Cortex of kidney (tissue), 1 donor: Measurements from ENCODE around the gene P2RX3.
"Not testable (repeated sequence)": the region's sequence is repeated elsewhere in the genome, so short reads cannot be mapped to it uniquely, and the experiment has no call there.

Experiments
- DNase-seq: peaks from one replicate; lab custom pipeline; 2025; lab: John Stamatoyannopoulos, UW

The P2RX3 gene

DNA sequence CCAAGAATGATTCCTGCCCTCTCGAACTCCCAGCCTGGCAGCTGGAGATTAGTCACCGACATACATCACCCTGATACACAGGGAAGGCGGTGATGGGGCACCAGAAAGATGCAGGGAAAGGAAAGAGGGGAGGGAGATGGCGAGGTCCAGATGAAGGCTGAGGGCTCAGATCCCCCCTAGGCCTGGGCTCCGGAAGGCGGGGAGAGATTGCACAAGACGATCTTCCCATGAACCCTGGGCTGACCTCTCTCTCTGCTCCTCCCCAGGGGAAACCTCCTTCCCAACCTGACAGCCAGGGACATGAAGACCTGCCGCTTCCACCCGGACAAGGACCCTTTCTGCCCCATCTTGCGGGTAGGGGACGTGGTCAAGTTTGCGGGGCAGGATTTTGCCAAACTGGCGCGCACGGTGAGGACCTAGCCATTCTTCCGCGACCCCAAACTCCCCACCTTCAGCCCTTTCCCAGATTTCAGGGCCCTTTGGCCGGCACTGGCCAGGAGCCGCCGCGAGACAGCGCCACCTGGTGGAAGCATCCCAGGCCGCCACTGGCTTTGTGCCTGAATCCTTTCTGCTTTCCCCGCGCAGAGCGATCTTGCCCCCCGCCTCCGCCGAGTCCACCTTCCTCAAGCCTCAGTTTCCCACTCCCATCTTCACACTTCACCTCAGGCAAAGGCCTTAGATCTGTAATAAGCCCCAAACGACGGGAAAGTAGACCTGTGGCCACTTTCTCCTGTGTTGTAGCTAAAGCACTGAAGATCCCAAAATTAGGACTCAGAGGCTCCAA lies 11.5 kb downstream of the P2RX3 start:
- no peak for DNase-seq

DNA sequence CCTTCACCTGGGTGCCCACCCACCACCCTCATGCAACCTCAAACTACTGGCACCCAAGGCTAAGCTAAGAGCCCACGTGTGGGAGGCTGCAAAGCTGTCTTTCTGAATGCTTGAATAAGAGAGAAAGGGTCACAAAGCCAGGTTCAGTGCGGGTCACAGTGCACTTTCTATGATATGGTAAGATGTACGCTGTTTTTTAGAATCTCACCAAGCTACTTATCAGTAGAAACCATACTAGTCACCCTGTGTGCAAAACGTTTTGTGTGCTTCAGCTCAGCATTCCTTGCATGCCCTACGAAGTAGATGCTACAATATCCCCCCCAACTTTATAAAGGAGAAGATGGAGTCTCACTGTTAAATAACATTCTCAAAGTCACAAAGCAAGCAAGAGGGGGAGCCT lies 14.9 kb downstream of the P2RX3 start:
- no peak for DNase-seq

DNA sequence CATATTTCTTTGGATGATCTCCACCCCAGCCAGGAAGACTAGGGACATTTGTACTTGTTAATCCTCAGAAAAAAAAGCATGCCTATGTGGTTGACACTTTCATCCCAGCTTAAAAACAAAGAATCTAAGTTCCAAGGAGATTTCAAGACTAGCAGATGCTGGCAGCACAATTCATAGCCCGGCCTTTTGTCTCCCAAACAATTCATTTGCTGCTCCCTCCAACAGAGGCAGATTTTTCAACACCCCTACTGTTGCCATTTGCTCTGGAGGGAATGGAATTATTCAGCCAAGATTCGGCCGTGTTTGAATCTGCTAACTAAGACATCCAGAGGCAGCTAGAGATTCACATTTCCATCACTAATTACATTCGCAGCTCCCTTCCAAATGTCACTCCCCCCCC lies 15.3 kb downstream of the P2RX3 start:
- DNase-seq = no peak

DNA sequence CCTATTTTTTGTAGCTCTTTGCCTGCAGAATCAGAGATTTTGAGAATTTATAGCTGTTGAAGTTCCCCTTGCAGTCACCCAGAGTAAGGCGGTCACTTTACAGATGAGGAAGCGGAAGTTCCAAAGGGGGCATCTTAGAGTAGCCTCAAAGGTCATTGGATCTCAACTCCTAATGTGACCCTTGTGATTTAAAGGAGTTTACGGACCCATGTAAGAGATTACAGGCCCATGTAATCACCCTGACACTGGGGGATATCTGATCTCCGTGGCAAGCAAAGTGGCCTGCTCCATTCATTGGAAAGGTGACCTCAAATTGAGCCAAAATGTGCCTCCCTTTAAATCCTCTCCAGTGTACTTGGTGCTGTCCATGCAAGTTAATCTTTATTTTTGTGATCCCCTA lies 15.7 kb downstream of the P2RX3 start:
- no peak for DNase-seq

DNA sequence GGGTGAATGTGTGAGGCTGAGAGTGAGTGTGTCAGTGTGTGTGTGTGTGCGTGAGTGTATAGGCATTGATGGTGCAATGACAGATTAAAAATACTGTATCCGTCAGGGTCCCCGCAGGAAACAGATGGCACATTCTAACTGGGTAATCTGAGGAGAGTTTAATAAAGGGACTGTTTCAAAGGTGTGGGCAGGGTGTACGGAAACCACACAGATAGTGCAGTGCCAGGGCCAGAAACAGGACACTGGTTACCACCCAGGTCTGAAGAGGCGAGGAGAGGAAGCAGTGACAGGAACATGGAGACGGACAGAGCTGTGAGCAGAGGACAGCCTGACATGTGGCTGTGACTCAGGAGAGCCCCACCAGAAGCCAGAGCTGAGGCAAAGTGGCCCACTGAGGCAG lies 16.5 kb downstream of the P2RX3 start:
- DNase-seq = no peak

DNA sequence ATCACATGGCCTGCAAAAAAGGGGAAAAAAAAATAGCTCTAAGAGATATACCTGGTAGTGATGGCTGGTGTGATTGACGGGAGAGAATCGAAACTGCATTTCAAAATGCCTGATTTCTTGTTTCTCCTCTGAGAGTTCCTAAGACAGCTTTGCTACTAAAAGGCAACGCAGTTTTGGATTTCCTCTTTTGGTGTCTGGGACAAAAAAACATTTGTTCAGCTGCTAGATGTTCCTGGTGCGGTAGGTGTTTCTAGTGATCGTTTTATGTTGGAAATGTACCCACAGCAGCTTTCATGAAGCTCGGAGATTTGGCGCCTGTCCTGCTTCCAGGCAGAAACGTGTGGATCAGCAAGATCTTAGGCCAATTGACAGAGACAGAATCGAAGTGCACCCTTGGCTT lies 18.1 kb downstream of the P2RX3 start:
- no peak for DNase-seq

DNA sequence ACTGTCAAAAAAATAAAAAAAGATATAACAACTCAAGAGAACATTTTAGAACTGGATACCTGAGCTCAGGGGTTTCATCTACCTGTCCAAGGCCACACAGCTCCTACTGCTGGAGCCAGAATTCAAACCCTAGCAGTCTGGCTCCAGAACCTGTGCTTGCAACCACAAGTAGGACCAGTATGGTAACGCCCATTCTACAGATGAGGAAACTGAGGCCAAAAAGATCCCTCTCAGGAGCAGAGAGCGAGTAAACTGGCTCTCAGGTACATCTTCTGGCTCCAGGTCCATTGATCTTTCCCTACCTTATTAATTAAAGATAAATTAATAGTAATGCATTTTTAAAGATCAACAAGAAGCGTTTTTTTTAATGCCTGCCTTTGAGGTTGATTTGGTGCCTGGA lies 19.2 kb downstream of the P2RX3 start:
- no peak for DNase-seq

DNA sequence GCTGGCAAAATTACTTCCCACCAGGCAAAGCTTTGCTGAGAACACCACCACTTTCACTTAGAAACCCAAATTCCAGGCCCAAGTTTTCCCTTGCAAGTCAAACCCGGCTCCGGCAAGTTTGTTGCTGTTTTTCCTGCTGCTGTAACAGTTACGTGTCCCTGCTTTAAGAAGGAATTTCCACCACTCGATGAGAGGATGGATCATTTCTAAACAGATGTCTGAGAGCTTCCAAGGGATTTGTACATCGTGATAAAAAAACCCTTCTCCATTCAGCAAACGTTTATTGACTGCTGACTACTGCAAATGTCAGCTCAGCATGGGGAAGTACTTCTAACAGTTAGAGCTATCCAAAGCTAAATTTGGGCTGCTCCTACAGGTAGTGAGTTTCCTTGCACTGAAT lies 19.7 kb downstream of the P2RX3 start:
- DNase-seq = no peak

DNA sequence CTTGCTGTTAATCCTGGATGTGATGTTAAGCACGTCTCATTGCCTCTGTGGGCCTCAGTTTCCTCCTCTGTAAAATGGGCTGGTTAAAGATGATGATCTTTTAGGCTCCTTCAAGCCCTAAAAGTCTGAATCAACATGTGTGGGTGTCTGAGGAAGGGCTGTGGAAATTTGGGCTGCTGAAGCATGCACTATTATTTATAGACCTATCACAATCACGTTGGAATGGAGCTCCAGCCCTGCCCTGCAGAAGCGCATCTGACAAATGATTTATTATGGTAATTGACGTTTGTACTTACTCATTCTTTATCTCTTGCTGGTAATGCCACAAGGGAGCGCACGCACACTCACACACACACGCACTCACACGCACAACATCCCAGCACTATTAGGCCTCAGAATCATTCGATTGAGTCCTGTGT lies 20.4 kb downstream of the P2RX3 start:
- no peak for DNase-seq

DNA sequence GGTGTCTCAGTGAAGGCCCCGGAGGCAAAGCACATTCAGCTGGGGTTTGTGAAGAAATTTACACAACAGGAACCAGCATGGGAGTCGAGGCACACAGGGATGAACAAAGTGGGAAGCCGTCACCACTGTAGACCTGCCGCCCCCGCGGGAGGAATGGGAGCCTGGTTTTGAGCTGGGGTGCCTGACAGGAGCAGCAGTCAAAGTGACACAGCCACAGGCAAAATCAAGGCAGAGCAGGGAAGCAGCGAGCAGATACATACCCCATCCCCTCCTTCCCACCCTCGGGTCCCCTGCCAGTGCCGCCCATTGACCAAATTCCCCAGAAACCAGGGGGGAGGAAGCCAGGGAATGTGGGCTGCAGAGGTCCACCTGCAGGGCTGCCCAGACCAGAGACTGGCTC lies 20.8 kb downstream of the P2RX3 start:
- no peak for DNase-seq

DNA sequence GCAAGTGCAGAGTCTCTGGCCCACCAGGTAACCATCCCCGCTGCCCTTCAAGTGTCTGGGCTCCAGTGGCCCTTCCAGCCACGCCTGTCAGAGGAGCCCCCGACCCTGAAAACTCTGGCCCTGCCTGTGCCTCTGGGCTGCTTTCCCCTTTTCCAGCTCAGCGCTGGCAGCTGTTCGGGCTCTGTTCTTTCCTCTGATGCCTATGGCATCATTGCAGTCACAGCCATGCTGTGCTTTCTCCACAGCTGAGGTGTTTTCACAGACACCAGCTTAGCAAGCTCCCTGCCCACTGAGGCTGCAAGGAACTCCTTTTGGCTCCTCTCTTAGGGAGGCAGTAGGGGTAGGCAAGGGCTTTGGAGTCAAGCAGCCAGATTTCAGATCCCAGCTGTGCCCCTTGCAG lies 21.2 kb downstream of the P2RX3 start:
- no peak for DNase-seq

DNA sequence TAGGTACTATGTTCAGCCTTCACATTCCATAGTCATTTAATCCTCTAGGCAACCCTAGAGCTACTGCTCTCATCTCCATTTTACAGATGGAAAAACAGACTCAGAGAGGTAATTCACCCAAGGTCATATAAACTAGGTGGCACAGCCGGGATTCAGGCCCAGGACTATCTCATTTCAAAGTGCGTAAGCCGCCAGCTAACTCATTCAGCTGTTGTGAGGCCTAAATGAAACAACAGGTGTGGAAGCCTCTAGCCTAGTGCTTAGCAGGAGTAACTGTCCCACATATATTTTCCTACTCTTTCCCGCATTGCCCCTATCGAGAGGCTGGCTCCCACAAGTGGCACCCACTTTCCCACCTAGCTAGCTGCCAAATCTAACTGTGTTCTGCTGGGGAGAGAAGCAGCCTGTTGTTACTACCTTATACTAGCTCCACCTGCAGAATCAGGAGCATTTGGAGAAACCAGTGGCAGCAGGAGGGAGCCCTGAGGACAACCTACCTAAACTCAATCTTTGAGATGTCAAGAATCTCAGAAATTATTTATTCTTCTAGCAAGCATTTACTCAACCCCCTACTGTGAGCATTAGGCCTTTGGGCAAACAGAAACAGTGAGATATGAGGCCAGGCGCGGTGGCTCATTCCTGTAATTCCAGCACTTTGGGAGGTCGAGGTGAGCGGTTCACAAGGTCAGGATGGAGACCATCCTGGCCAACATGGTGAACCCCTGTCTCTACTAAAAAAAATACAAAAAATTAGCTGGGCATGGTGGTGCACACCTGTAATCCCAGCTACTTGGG lies 21.9 kb downstream of the P2RX3 start:
- no peak for DNase-seq

DNA sequence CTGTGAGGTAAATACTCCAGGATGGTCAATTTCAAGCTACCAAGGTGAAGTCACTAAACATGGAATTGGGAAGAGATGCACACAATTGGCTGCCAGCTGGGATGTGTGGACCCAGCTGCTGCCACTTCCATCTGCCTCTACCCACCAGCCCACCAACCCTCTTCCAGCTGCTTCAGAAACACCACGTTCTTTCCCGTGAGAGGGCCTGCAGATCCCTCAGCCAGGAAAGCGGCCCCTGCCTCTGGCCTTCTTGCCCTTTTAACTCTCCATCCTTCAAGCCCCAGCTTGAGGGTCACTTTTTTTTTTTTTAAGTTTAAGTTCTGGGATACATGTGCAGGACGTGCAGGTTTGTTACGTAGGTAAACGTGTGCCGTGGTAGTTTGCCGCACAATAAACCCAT lies 22.8 kb downstream of the P2RX3 start:
- DNase-seq = no peak

DNA sequence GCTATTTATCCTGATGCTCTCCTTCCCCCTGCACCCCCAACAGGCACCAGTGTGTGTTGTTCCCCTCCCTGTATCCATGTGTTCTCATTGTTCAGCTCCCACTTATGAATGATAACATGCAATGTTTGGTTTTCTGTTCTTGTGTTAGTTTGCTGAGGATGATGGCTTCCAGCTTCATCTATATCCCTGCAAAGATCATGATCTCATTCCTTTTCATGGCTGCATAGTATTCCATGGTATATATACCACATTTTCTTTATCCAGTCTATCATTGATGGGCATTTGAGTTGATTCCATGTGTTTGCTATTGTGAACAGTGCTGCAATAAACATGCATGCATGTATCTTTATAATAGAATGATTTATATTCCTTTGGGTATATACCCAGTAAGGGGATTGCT lies 23.3 kb downstream of the P2RX3 start:
- not testable (repeated sequence) for DNase-seq

DNA sequence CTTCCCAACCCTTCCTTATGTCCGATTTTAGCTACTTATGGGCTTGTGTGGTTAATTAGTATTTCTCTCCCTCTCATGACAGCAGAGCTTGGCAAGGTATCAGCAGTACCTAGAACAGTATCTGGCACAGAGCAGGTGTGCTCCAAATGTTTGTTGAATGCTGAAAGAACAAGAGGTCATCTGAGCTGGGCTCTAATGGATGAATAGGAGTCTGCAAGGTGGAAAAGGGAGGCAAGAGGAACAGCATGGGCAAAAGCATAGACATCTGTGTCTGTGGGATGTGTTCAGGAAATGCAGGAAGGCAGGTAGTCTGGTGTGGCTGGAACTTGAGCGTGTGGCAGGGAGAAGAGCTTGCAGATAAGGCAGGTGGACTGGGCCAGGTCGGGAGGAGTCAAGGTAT lies 23.8 kb downstream of the P2RX3 start:
- no peak for DNase-seq

DNA sequence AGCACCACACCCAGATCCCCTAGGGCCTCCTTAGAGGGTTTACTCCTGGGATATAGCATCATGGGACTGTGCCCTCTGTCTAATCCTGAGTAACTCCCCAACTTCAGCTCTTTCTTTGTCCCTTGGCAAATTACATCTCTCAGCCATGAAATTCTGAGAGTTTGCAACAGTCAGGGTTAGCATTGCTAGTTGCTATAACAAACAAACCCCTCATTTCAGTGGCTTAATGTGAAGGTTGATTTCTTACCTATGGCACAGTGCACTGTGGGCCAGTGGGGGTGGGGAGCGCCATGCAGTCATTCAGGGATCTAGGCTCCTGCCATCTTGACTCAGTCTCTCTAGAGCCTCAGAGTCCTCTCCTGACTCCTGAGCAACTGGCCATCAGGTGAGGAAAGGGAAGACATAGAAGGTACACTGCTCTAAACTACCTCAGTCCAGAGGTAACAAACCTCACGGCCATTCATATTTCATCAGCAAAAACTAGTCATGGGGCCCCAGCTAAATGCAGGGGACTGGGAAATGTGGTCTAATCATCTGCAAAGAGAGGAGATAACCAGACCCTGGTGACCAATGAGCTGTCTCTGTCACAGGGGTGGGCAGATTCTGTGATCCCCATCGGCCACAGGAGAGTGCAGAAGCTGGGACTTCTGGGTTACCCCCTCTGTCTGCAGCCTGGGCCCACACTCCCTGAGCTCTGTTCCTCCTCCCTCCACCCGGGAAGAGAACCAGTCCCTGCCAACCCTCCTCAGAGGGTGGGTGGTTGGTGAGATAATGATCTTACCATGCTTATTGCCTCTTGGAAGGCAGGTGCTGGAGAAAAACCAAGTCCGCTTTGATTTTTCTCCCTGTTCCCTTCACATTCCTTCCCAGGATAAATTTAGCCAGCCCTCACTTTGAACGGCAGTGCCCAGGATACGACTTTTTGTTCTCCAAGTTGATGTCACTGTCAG lies 25.3 kb downstream of the P2RX3 start:
- DNase-seq = no peak

DNA sequence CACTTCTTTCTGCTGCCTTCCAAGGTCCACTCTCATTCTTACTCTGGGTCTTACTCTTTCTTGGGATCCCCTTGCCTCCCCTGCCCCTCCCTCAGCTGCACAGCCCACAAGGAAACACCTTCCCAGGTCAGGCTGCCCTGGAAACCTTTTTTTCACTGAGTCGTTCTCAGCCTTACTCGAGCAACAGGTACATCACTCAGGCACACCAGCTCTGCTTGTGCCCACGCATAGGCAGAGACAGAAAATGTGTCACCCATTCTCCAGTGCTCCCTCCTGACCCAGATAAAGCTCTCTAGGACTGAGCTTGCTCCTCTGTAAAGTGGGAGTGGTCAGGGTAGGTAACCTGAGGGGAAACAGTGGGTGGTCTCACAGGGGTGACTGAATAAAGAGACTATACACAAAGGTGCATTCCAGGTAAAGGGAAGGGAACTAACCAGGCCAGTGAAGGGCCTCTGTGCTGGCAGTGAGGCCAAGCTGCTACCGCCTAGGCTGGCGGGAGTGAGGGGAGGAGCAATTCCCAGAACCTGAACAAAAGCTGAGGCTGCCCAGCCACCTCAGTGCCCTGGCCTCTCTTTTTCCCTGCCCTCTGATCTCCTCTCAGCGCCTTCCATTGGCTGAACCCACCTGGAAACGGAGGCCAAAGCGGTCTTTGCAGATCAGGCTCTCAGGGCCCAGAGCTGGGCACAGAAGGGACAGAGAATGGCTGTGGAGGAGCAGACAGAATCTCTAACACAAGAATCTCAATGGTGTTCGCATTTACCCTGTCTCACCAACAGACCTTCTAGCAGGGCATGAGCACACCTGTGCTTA lies 26.9 kb downstream of the P2RX3 start:
- no peak for DNase-seq

DNA sequence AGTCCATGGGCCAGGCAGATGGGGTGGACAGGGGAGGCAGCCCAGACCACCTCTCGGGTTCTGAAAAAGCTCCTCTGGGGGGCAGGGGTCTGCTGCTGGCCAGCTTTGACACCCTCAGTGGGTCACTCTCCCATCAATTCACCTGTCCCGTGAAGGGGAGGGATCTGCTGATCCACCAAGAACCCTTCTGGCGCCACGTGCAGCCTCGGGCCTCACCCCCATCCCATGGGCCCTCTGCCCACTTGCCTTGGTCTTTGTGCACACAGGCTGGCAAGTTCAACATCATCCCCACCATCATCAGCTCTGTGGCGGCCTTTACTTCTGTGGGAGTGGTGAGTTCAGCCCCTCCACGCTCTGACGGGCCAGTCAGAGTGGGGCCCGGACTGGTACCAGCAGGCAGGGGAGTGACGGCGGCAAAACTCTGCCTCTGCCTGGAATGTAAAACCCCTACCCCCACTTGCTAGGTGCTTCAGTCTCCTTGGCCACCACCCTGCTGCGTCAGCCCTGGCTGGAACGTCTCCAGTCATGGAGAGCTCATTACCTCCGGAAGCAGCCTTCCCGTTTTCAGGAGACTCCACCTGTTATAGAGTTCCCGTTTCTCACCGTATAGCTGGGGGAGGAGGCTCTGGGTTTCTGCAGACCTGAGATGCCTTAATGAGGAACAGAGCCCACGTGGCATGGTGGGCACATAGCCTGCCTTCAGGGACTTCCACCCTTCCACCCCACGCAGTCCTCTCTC lies 30.1 kb downstream of the P2RX3 start:
- no peak for DNase-seq

DNA sequence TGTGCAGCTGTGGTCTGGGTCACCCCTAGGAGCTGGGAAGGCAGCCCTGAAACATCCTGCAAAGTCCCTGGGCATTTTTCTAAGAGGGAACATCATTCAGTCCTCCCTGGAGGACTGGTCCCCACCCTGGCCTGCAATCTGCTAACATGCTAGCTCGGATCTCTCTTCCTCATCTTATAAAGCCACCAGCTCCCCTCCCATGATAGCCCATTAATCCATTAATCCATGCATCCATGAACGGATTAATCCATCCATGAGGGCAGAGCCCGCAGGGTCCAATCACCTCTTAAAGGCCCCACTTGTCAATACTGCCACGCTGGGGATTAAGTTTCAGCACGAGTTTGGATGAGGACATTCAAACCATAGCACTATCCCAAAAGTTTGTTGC lies 30.7 kb downstream of the P2RX3 start:
- no peak for DNase-seq

DNA sequence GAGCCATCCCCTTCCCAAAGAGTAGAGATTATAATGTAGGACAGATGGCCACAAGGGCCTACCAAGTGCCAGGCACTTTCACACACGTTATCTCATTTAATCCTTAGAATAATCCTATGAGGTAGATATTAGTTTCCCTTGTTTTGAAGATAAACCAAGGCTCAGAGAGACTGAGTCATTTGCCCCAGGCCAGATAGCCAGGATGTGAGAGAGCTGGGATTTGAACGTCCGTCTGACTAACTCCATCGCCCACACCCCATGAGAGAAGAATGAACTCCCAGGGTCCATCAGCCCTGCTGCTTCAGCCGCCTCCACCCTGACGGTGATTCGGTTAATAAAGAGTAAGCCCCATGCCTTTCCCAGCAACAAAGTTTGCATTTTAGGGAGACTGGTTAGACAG lies 32.1 kb downstream of the P2RX3 start:
- no peak for DNase-seq

DNA sequence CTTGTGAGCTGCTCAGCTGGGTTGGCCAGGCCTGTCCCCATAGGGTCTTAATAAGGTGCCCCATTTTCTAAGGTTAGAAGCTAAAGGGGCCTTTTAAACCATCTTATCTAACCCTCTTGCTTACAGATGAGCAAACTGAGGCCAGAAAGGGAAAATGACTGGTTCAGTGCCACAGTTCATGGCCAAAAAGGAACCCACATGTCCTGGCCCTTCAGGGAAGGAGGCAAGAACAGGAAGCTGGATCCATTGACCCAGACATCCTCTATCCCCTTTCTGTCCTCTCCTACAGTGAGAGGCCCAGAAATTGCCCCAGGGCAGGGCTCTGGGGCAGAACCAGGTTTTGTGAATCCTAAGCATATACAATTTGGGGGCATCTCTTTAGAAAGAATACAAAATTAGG lies 32.8 kb downstream of the P2RX3 start:
- no peak for DNase-seq
